MCF 10A (cell line): ENCODE measurements around the gene WASL. TPM values are rescaled to one million over a fixed set of nuclear protein-coding genes. Genes with fewer than 3 reads are reported as not detected.
A peak's percentile ranks its signal among the peaks of the same experiment; 100 is the strongest.

Source experiments
- BruUV-seq: library from RNA; stranded (reverse); fragments of 400-500 nt; replicated peaks from 2 replicates; lab custom pipeline; 2021; lab: Mats Ljungman, UMichigan
- CTCF ChIA-PET: fragments of 300-600 bp; sonication (Branson Sonifier 250); formaldehyde crosslinking; extraction: SDS; loops from one replicate; lab custom pipeline; 2021; ENCODE audit warnings: antibody characterized with exemption, inconsistent platforms; lab: Yijun Ruan, JAX
- POLR2A ChIA-PET: fragments of 300-600, 350-650 bp; sonication (Branson Sonifier 250); formaldehyde crosslinking; extraction: SDS; loops from one replicate; lab custom pipeline; 2020; ENCODE audit warnings: antibody characterized with exemption, inconsistent platforms; lab: Yijun Ruan, JAX
- DNase-seq: peaks from one replicate; pipeline ENCODE4 v3.0.0-alpha.2; 2018; ENCODE audit not compliant: unreplicated experiment
- H3K27ac Mint-ChIP-seq: one replicate; pipeline ENCODE4 v1.8.0; 2022; ENCODE audit warnings: mild to moderate bottlenecking, low read depth, mixed read lengths; ENCODE audit not compliant: unreplicated experiment
- H3K27me3 Mint-ChIP-seq: one replicate; pipeline ENCODE4 v1.8.0; 2022; ENCODE audit warnings: mixed read lengths; ENCODE audit not compliant: insufficient read depth, unreplicated experiment
- H3K36me3 Mint-ChIP-seq: one replicate; pipeline ENCODE4 v1.8.0; 2022; ENCODE audit warnings: mild to moderate bottlenecking, moderate library complexity, mixed read lengths; ENCODE audit not compliant: insufficient read depth, unreplicated experiment
- H3K4me1 Mint-ChIP-seq: one replicate; pipeline ENCODE4 v1.8.0; 2022; ENCODE audit warnings: mixed read lengths; ENCODE audit not compliant: insufficient read depth, unreplicated experiment
- H3K4me3 Mint-ChIP-seq: one replicate; pipeline ENCODE4 v1.8.0; 2022; ENCODE audit warnings: mild to moderate bottlenecking, moderate library complexity, mixed read lengths; ENCODE audit not compliant: unreplicated experiment
- H3K9me3 Mint-ChIP-seq: one replicate; pipeline ENCODE4 v1.8.0; 2022; ENCODE audit warnings: mixed read lengths; ENCODE audit not compliant: unreplicated experiment
- intact Hi-C: fragments of 100-400 bp; cut with micrococcal nuclease; formaldehyde crosslinking; loops from 2 replicates; pipeline ENCODE4 v1.14.1; 2022
- total RNA-seq: library from RNA; stranded (reverse); gene quantifications from 2 replicates; pipeline ENCODE4 v1.2.3, GENCODE V29; 2022
- TF ChIP-seq, protein P1 (sequence below): fragments of 200-600 bp; IDR thresholded peaks from one replicate; pipeline ENCODE4 v1.8.0; 2022; ENCODE audit warnings: antibody characterized with exemption, mild to moderate bottlenecking; ENCODE audit not compliant: unreplicated experiment

The WASL gene
- total RNA-seq, 1 experiment from 2014 or later: 34.7 TPM

DNA sequence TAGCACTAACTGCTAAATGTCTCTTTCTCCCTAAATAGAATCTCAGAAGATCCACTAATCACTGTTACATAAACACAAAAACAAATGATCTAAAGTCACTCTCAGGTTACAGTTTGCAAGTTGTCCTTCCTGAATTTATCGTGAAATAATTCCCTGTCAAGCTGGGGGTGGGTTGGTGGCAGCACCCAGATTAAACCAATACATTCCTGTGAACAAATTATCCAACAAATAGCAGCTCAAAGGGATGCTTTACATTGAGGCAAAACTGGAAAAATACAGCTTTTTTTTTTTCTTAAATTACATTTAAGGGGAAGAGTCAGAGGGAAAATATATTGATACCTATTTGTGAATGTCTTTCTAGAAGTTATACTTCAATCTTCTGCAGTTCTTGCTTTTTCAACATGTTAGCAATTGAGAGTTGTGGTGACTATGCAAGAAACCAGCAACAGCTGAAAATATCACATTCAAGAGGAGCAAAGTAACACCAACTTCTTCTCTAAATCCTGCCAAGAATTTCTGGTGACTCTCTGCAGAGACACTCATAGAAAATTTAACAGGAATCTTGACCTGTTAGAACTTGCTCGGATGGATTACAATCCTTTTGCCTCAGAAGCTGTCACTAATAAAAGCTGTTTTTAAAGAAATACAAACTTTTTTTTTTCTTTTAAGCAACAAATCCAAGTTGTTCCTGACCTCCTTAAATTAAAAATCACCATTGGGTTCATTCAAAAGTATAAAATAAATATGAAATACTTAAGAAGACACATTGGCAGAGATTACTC lies 74.2 kb downstream of the WASL start:
- Mint-ChIP-seq H3K36me3 (peaks cover 5% of the 10 kb centered on the region), H3K4me1 (peaks cover 21% of the 10 kb centered on the region), H3K4me3 (no peak overlapping the region), H3K9me3 (no peaks in the 10 kb centered on the region), H3K27ac (peak overlapping the region; percentile 46), H3K27me3 (no peaks in the 10 kb centered on the region)
- intact Hi-C loops: loop anchor here (2.0 kb wide), 2 partner anchors 40 to 94 kb away; no protein-coding TSS in a partner anchor
- POLR2A ChIA-PET: interaction anchor here (0.6 to 3.1 kb wide), 17 partner anchors 9 to 122 kb away, joined by 3 to 21 read pairs (median 4); partner anchors contain the start of genes NDUFA5 and WASL
- BruUV-seq: no TSS peak
- peak; percentile 70 for DNase-seq
- TF ChIP-seq, protein P1, sequence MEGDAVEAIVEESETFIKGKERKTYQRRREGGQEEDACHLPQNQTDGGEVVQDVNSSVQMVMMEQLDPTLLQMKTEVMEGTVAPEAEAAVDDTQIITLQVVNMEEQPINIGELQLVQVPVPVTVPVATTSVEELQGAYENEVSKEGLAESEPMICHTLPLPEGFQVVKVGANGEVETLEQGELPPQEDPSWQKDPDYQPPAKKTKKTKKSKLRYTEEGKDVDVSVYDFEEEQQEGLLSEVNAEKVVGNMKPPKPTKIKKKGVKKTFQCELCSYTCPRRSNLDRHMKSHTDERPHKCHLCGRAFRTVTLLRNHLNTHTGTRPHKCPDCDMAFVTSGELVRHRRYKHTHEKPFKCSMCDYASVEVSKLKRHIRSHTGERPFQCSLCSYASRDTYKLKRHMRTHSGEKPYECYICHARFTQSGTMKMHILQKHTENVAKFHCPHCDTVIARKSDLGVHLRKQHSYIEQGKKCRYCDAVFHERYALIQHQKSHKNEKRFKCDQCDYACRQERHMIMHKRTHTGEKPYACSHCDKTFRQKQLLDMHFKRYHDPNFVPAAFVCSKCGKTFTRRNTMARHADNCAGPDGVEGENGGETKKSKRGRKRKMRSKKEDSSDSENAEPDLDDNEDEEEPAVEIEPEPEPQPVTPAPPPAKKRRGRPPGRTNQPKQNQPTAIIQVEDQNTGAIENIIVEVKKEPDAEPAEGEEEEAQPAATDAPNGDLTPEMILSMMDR: no peak
- CTCF ChIA-PET: interaction anchor here (0.6 to 2.1 kb wide), 11 partner anchors 12 to 1531 kb away, joined by 3 to 9 read pairs (median 5); no protein-coding TSS in a partner anchor

DNA sequence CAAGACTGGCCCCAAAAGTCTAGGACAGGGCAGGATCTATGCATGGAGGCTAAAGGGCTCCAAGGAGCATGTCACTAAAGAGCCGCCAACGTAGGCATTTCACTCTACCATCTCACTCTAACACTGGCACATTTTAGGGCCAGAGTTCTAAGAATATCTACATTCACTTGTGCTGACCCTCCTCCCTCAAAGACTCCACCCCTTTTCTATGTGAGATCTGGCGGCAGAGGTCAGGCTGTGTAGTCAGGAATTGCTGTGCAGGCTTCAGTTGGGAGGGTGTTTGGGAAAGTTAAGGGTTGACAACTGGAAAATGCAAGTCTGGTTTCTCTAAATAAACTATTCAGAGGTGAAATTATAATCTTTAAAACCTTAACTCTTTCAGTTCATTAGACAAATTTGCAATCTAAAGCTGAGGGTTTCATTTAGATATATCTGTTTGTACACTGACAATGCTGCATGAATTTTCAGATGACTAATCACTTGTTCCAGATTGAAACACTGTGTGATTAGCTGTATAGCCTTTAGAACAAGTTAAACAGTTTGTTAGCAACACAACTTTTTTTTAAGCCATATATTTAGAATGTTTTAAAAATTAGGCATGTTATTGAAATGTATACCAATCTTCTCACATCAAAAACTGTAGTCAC lies 74.9 kb downstream of the WASL start:
- peaks cover 5% of the 10 kb centered on the region for H3K36me3 Mint-ChIP-seq
- no peak overlapping the region for H3K4me3 Mint-ChIP-seq
- no peaks in the 10 kb centered on the region for H3K27me3 Mint-ChIP-seq
- no peak overlapping the region for H3K27ac Mint-ChIP-seq
- DNase-seq: no peak
- TF ChIP-seq, protein P1: no peak
- intact Hi-C loops: loop anchor here (2.0 kb wide), 2 partner anchors 39 to 93 kb away; no protein-coding TSS in a partner anchor
- POLR2A ChIA-PET: interaction anchor here (0.6 to 3.1 kb wide), 14 partner anchors 9 to 181 kb away, joined by 3 to 21 read pairs (median 5); partner anchors contain the start of genes NDUFA5 and WASL
- H3K4me1 Mint-ChIP-seq: peaks cover 21% of the 10 kb centered on the region
- BruUV-seq: no TSS peak
- no peaks in the 10 kb centered on the region for H3K9me3 Mint-ChIP-seq
- CTCF ChIA-PET: interaction anchor here (0.6 to 2.1 kb wide), 11 partner anchors 11 to 1530 kb away, joined by 3 to 9 read pairs (median 5); no protein-coding TSS in a partner anchor

DNA sequence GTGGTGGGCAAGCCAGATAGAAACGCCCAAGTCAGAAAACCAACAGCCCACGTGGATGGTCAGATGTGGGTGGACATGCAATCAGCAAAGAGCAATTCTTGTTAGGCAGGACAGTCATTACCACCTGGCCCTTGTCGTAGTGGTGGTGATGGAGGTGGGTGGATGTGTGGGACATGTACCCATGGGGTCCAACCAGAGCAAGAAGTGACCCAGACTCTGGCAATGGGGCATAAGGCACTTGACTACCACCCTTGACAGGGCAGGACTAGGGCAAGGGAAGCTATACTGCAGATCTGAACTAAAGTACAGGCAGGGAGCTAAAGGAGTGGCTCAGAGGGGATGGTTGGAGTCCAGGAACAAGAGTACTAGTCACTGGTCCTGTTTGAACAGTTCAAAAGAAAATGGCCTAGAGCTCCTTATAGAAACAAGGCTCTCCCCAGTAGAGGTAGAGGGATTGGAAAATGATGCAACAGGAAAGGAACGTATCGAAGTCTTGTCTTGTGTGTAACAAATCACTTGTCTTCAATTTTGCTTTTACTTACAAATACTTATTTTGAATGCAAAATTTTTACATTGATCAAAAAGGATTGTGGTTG lies 75.6 kb downstream of the WASL start:
- Mint-ChIP-seq H3K27me3 (no peaks in the 10 kb centered on the region), H3K27ac (peak overlapping the region; percentile 35), H3K9me3 (no peaks in the 10 kb centered on the region), H3K36me3 (peaks cover 5% of the 10 kb centered on the region), H3K4me3 (no peak overlapping the region), H3K4me1 (peaks cover 21% of the 10 kb centered on the region)
- ChIA-PET POLR2A (interaction anchor here (1.0 to 3.1 kb wide), 6 partner anchors 21 to 181 kb away, joined by 3 to 21 read pairs (median 3); partner anchors contain the start of gene WASL), CTCF (interaction anchor here (0.6 to 1.9 kb wide), 5 partner anchors 11 to 92 kb away, joined by 3 to 6 read pairs (median 5); no protein-coding TSS in a partner anchor)
- TF ChIP-seq, protein P1: no peak
- no peak for DNase-seq
- no TSS peak for BruUV-seq
- intact Hi-C loops: no loop called here
